MV-4-11 (cell line): Measurements from ENCODE around the gene OR10H3.

Source experiments
- DNase-seq: peaks from one replicate; lab custom pipeline; 2025; lab: John Stamatoyannopoulos, UW

Gene OR10H3

DNA sequence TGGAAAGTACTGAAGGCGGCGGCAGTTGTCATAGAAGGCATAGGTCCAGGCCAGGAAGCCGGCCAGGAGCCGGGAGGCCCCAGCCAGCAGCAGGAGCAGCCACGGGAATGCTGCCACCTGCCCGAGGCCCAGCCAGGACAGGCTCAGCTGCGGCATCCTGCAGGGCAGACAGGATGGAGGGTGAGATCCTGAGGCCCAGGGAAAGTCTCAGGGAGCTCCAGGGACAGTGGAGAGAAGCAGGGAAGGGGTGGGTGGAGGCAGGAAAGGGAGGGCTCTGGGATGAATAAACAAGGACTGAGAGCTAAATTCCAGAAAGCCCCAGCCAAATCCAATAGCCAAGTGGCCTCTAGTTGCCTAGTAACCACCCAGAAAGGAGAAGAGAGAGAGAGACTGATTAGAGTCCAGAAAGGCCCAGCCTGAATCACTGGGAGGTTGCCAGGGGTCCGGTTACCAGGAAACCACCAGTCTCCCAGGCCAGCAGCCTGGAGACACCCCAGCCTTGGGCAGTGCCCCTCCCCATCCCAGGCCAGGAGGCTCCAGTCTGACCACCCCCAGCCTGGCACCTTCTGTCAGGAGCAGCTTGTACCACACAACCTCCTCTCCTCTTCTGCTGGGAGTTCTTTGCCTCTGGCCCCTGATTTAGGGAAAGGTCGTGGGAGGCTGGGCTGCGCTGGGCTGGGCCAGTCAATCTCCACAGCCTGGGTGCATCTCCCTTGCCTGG lies 42.1 kb downstream of the OR10H3 start:
- DNase-seq: no peak

DNA sequence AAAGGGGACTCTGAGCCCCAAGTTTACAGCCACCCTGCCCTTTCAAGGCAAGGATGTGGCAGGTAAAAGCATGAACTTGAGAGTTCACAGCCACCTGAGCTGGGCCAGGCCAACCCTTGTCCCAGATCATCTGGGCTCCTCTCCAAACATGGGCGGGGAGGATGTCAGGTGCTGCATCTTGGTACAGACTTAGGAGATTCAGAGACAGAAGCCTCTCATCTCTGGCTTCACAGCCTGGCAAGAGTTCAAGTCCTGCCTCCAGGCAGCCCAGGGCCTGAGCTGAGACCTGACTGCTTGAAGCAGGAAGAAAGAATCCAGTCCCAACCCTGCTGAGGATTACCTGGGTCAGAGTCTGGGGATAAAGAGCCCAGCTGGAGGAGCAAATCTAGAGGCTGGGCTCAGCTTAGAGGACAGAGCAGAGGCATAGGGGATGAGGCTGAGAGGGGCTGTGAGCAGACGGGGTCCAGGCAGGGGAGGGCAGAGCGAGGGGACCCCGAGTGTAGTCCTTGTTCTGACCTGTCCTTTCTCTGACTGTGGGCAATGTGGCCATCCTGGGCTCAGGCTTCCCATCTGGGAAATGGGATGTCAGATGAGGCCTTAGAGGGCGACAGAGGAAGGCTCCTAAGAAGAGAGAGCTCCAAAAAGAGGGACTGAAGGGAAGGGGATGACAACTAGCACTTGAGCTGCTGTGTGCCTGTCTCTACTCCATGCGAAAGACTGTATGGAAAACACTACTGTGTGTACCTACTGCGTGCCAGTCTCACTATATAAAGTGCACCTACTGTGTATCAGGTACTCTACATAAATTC lies 43.0 kb downstream of the OR10H3 start:
- DNase-seq: no peak

- no peak for DNase-seq
These were observed 43.9 kb downstream of the OR10H3 start for GRCh38 chr19:15781661-15782060.

DNA sequence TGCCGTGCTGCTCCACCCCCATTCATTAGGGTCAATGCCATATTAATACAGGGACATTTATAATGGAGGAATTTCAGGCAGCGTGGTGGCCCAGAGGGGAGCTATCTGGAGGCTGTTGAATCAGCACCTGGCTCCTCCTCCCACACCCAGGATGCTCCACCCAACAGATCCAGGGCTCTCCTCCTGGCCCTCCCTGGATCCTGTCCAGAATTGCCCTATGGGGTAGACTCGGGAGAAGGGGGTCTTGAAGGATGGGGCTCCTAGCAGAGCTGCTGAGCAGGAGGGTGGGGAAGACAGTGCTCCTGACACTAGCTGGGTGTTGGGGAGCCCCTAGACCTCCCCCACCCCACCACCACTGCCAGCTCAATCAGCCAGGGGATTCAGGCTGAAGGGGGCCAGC lies 44.4 kb downstream of the OR10H3 start:
- DNase-seq: no peak

DNA sequence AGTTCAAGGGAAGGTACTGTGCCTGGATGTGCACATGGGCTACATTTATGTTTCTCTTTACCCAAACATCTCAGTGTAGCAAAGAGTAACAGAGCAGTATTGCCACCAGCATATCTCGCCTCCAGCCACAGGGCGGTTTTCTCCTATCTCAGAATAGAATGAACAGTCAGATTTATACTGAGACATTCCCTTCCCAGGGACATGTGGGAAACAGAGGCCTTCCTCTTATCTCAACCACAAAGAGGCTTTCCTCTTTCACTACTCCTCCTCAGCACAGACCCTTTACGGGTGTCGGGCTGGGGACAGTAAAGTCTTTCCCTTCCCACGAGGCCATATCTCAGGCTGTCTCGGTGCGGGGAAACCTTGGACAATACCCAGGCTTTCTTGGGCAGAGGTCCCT lies 45.1 kb downstream of the OR10H3 start:
- peak; percentile 48 for DNase-seq

DNA sequence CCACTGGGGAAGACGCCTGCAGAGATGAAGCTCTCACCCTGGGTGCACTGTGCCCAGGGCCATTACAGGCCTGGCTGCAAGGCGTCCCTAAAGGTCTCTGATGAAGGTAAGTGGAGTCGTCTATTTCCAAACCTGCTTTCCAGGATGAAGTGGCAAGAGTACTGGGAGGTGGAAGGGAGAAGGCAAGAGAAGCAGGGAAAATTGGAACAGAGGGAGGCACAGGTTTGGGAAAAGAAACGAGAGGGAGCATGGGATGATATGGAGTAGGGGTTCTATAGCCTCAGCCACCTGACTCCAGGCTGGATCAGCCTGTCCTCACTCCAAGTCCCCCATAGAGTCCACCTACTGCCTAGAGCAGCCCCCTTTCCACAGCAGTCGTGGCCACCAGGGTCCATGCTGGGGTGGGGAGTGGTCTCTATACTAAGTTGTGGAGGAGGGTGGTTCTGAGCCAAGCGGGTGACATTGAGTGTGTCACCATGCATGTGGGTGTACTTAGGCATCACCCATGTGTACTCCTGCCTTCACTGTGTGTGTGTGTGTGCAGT lies 49.9 kb downstream of the OR10H3 start, which contains the start of gene OR10H5:
OR10H5 (plus strand) TSS at position 51 of the 545 bp plus-strand sequence. CDS start 6,388 bp downstream, outside the sequence.
- DNase-seq: no peak

GRCh38 chr19:15788594-15789270 lies 50.9 kb downstream of the OR10H3 start:
- no peak for DNase-seq

GRCh38 chr19:15790096-15790495 lies 52.3 kb downstream of the OR10H3 start:
- no peak for DNase-seq
